Upper lobe of right lung (tissue), 1 donor: Measurements from ENCODE around the gene EIF4H. TPM values are rescaled to one million over a fixed set of nuclear protein-coding genes. Genes with fewer than 3 reads are reported as not detected.

Source experiments
- ATAC-seq: fragments of 200-7000 bp; cut with Tn5 transposase; one replicate; pipeline ENCODE4 v1.9.1; 2020; ENCODE audit warnings: mild to moderate bottlenecking, moderate library complexity
- DNase-seq: peaks from one replicate; pipeline ENCODE4 v3.0.0-alpha.2; 2020
- H3K27ac ChIP-seq: fragments of 200-600 bp; one replicate; pipeline ENCODE4 v1.8.0; 2022
- H3K27me3 ChIP-seq: fragments of 200-600 bp; one replicate; pipeline ENCODE4 v1.8.0; 2022; ENCODE audit warnings: mild to moderate bottlenecking
- H3K36me3 ChIP-seq: fragments of 200-600 bp; one replicate; pipeline ENCODE4 v1.8.0; 2022
- H3K4me1 ChIP-seq: fragments of 200-600 bp; one replicate; pipeline ENCODE4 v1.8.0; 2022
- H3K4me3 ChIP-seq: fragments of 200-600 bp; one replicate; pipeline ENCODE4 v1.8.0; 2022; ENCODE audit warnings: mild to moderate bottlenecking
- H3K9me3 ChIP-seq: fragments of 200-600 bp; one replicate; pipeline ENCODE4 v1.8.0; 2022
- intact Hi-C: fragments of 100-400 bp; cut with DNase I; formaldehyde crosslinking; loops from one replicate; pipeline ENCODE4 v1.11.0; 2022
- total RNA-seq: library from RNA; stranded (reverse); fragmentation: NEBNext Ultra II Directional; extraction: Animal tissue kit (Norgen Biotek cat#: 25700); gene quantifications from one replicate; pipeline ENCODE4 v1.2.1, GENCODE V29; 2021
- TF ChIP-seq, protein P1 (sequence below): fragments of 200-600 bp; IDR thresholded peaks from one replicate; pipeline ENCODE4 v1.8.0; 2022; ENCODE audit warnings: antibody characterized with exemption
- donor health status: DM: no; HTN: yes; CAD: no; lungs with severe emphysema.

EIF4H gene
- total RNA-seq, 1 donor from 2014 or later, result 218 TPM

DNA sequence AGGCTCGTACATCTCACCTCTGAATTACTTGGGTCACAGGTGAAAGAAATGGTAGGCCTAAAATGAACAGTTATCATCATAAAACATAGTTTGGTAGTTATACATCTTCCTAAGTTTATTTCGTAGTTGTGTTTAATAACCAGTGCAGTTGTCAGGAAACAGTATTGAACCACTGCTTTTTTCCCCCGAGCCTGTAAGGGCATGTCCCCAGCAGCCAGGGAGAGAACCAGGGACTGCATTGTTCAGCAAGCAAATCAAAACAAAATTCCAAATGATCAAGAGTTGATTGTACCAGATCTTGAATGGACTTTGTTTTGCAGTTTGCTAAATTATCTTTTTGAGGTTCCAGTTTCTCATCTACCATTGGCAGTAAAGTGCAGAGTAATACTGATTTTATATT lies 2.4 kb downstream of the EIF4H start:
- TF ChIP-seq, protein P1, sequence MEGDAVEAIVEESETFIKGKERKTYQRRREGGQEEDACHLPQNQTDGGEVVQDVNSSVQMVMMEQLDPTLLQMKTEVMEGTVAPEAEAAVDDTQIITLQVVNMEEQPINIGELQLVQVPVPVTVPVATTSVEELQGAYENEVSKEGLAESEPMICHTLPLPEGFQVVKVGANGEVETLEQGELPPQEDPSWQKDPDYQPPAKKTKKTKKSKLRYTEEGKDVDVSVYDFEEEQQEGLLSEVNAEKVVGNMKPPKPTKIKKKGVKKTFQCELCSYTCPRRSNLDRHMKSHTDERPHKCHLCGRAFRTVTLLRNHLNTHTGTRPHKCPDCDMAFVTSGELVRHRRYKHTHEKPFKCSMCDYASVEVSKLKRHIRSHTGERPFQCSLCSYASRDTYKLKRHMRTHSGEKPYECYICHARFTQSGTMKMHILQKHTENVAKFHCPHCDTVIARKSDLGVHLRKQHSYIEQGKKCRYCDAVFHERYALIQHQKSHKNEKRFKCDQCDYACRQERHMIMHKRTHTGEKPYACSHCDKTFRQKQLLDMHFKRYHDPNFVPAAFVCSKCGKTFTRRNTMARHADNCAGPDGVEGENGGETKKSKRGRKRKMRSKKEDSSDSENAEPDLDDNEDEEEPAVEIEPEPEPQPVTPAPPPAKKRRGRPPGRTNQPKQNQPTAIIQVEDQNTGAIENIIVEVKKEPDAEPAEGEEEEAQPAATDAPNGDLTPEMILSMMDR, result no peak
- no peaks in the 10 kb centered on the region for H3K27me3 ChIP-seq
- intact Hi-C loops, result no loop called here
- H3K9me3 ChIP-seq, result no peaks in the 10 kb centered on the region
- peak overlapping the region; percentile 98 for H3K4me3 ChIP-seq
- no peak overlapping the region for H3K27ac ChIP-seq
- H3K4me1 ChIP-seq, result peaks cover 77% of the 10 kb centered on the region
- ATAC-seq, result no peak
- H3K36me3 ChIP-seq, result peaks cover 32% of the 10 kb centered on the region
- no peak for DNase-seq

GRCh38 chr7:74178632-74179031 lies 4.5 kb downstream of the EIF4H start:
- intact Hi-C loops, result no loop called here
- H3K36me3 ChIP-seq, result peaks cover 32% of the 10 kb centered on the region
- H3K4me3 ChIP-seq, result no peak overlapping the region
- no peak overlapping the region for H3K27ac ChIP-seq
- peaks cover 79% of the 10 kb centered on the region for H3K4me1 ChIP-seq
- ATAC-seq (no peak), DNase-seq (no peak)
- H3K9me3 ChIP-seq, result no peaks in the 10 kb centered on the region
- TF ChIP-seq, protein P1, result no peak
- no peaks in the 10 kb centered on the region for H3K27me3 ChIP-seq

- intact Hi-C loops, result loop anchor here (10.0 kb wide), 1 partner anchor 325 kb away; no protein-coding TSS in a partner anchor
- Histone ChIP-seq H3K27ac (no peak overlapping the region), H3K4me1 (peaks cover 91% of the 10 kb centered on the region)
Measured at GRCh38 chr7:74179935-74180604, 5.9 kb downstream of the EIF4H start.

GRCh38 chr7:74180866-74181265 lies 6.7 kb downstream of the EIF4H start:
- H3K27ac ChIP-seq, result no peak overlapping the region
- intact Hi-C loops, result loop anchor here (10.0 kb wide), 1 partner anchor 326 kb away; no protein-coding TSS in a partner anchor
- peak; percentile 60 for ATAC-seq

More at GRCh38 chr7:74179935-74180604, 5.9 kb downstream of the EIF4H start:
- H3K9me3 ChIP-seq, result no peaks in the 10 kb centered on the region
- ATAC-seq (no peak), DNase-seq (no peak)
- peaks cover 32% of the 10 kb centered on the region for H3K36me3 ChIP-seq
- TF ChIP-seq, protein P1, result no peak
- H3K4me3 ChIP-seq, result no peak overlapping the region
- no peaks in the 10 kb centered on the region for H3K27me3 ChIP-seq

DNA sequence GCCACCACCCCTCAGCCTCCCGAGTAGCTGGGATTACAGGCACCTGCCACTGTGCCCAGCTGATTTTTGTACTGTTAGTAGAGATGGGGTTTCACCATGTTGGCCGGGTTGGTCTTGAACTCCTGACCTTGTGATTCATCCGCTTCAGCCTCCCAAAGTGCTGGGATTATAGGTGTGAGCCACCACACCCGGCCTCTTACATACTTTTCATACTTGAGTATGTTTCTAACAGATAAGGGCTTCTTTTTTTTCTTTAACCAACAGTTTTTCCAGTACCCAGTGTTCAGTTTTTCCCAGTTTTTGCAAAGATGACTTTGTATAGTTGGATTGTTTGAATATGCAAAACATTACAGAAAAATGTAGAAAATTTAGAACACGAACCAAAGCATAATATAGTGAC lies 7.7 kb downstream of the EIF4H start:
- no peak for ATAC-seq
- TF ChIP-seq, protein P1, result no peak
- peaks cover 26% of the 10 kb centered on the region for H3K36me3 ChIP-seq
- no peak for DNase-seq
- intact Hi-C loops, result loop anchor here (10.0 kb wide), 1 partner anchor 327 kb away; no protein-coding TSS in a partner anchor
- H3K27ac ChIP-seq, result no peak overlapping the region
- no peak overlapping the region for H3K4me3 ChIP-seq
- H3K9me3 ChIP-seq, result no peaks in the 10 kb centered on the region
- peaks cover 92% of the 10 kb centered on the region for H3K4me1 ChIP-seq
- no peaks in the 10 kb centered on the region for H3K27me3 ChIP-seq

More at GRCh38 chr7:74180866-74181265, 6.7 kb downstream of the EIF4H start:
- TF ChIP-seq, protein P1, result no peak
- Histone ChIP-seq H3K36me3 (peaks cover 32% of the 10 kb centered on the region), H3K27me3 (no peaks in the 10 kb centered on the region), H3K4me1 (peaks cover 92% of the 10 kb centered on the region), H3K4me3 (no peak overlapping the region), H3K9me3 (no peaks in the 10 kb centered on the region)
- no peak for DNase-seq
